T-helper 2 cell (primary cell): ENCODE results near the gene SPC25.
"Not testable (repeated sequence)": the region's sequence is repeated elsewhere in the genome, so short reads cannot be mapped to it uniquely, and the experiment has no call there.

ENCODE experiments used
- DNase-seq, 5 experiments: peaks; one replicate each; pipeline versions ENCODE4 v3.0.0 to v3.0.0-alpha.2; 2012 to 2022

The SPC25 gene

GRCh38 chr2:168901003-168901402 is 10.8 kb upstream of the SPC25 start, which contains the start of gene G6PC2:
Gene G6PC2, plus strand, starts transcription at chr2:168901291. Its CDS starts 41 bp downstream, at chr2:168901332.
- DNase-seq, result no peak

DNA sequence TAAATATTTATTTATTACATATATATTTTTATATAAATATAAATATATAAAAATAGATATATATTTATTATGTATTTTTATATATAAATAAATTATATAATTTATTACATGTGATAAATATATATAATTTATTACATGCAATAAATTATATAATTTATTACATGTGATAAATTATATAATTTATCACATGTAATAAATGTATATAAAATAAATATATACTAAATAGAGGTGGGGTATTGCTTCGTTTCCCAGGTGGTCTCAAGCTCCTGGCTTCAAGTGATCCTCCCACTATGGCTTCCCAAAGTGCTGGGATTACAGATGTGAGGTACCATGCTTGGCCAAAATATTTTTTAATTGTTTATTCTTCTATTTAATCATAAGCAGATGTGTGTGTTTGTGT is 7.2 kb upstream of the SPC25 start:
- no peak for DNase-seq

GRCh38 chr2:168896783-168897182 is 6.6 kb upstream of the SPC25 start:
- no peak for DNase-seq

DNA sequence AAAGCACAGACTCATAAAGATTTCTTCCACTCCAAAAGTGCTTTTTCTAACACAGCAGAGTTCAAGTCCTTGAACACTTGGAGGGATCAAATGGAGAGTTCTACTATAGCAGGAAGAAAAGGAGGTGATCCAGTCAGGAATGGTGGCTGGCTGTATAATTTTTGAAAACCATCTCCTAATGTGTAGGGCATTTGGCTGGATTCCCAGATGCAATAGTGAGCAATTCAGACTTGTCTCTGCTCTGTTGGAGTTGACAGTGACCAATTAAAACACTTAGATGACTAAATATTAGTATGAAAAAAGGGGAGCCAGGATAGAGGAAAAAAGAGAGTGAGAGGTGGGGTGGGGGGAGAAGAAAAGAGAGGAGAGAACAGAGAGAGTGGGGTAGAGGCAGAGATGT is 5.5 kb upstream of the SPC25 start:
- DNase-seq, result no peak

DNA sequence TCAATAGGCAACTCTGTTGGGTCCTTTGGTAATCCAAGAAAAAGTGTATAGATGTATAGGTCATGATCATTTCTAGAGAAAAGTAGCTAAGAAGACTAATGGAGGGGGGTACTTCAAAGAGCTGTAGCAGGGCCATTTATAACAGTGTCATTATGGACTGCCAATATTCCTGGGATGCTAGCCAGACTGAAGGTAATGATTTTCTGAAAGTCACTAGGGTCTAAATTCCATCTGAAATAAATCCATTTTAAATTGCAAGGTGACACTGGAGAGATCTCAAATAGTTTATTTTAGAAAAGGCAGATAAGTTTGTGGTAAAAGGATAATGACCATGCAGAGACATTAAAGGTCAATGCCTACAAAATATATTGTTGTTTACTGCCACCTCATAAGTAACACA is 4.5 kb upstream of the SPC25 start:
- no peak for DNase-seq

DNA sequence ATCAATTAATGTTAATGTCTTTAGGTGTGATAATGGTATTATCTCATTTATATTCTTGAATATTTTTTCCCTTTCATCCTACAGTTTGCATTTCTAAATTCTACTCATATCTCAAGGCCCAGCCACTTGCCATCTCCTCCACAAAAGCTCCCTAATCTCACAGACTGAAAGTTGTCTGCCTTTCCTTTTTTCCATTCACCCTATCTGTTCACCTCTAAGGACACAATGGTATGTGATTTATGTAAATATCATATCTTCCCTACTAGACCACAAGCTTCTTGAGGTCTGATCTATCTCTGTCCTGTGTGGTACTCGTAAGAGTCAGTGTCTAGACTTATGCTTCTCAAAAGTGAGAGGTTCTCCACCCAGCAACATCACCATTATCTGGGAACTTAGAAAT is 3.9 kb upstream of the SPC25 start:
- no peak for DNase-seq

DNA sequence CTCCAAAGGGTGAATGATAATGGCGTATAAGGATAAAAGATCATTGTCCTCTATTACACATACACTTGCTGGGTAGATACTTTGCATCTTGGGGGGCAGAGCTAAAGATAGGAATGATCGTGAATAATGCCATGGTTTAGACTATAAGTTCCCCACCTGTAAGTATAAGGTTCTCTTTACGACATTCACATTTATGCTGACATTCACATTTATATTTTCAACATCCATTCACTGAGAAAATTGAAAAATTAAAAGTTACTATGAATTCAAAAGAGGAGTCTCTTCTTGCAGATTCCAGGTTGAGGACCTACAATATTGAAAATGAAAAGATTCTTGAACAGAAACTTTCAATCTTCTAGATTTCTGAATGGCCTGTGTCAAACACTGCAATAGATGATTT is 2.1 kb upstream of the SPC25 start:
- no peak for DNase-seq

GRCh38 chr2:168889635-168890005 is 610 bp downstream of the SPC25 start:
- peak in 1 of 5 experiments; percentile 19 for DNase-seq

DNA sequence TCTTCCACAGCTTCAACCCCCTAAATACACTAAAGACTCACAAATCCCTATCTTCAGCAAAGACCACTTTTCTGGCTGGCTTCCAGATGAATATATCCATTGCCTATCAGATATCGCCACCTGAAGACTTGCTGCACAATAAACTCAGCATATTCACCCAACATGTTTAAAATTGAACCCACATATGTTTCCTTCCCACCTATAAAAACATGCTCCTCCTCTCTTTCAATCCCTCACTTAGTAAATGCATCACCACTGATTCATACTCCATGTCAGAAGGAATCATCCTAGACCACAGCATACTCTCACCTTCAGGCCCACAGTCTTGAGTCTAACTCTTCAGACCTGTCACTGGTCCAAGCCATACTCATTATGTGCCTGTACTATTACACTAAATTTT is 5.3 kb downstream of the SPC25 start:
- no peak for DNase-seq

- not testable (repeated sequence) for DNase-seq
Observed at GRCh38 chr2:168882163-168882562, 8.1 kb downstream of the SPC25 start.

- DNase-seq, result no peak
Observed at GRCh38 chr2:168874368-168875054, 15.7 kb downstream of the SPC25 start.

DNA sequence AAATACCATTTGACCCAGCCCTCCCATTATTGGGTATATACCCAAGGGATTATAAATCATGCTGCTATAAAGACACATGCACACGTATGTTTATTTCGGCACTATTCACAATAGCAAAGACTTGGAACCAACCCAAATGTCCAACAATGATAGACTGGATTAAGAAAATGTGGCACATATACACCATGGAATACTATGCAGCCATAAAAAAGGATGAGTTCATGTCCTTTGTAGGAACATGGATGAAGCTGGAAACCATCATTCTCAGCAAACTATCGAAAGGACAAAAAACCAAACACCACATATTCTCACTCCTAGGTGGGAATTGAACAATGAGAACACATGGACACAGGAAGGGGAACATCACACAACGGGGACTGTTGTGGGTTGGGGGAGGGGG is 19.4 kb downstream of the SPC25 start:
- not testable (repeated sequence) for DNase-seq

GRCh38 chr2:168870369-168870768 is 19.9 kb downstream of the SPC25 start:
- not testable (repeated sequence) for DNase-seq

GRCh38 chr2:168867164-168867563 is 23.1 kb downstream of the SPC25 start:
- DNase-seq, result not testable (repeated sequence)

- no peak for DNase-seq
Observed at GRCh38 chr2:168858146-168858545, 32.1 kb downstream of the SPC25 start.

DNA sequence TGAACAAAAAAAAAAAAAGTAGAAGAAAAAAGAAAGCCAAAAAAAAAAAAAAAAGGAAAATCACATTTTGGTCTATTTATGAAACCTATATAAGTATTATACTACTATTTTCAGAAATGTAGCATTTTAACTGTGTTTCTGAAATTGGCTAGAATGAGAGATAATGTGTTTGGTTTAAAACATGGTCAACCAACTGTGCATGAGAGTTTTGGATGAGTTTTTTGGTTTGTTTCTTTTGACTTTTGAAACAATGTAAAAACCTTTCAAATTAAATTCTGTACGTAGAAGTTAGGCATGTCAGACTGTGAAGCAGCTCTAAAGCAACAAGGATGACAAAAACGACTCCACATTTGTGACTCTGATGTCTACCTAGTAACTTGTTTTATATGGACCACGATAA is 34.6 kb downstream of the SPC25 start:
- no peak for DNase-seq

GRCh38 chr2:168854651-168855050 is 35.6 kb downstream of the SPC25 start:
- DNase-seq, result no peak

DNA sequence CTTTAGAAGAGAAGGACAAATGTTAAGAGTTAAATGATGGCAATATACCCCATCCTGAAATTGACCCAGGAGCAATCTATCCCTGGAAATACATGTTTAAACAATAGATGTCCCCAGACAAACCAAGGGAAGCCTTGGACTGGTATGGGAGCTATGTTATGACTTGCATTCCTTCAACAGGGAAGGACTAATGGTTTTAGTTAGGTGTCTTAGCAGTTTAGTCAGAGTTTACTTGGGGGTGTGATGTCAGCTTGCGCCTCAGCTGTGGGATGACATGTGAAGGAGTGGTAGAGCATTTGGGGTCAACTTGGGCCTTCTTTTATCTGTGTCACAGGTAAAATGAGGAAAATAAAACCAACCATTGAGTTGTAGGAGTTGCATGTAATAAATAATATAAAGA is 36.8 kb downstream of the SPC25 start:
- no peak for DNase-seq

- DNase-seq, result no peak
Observed at GRCh38 chr2:168852481-168852880, 37.7 kb downstream of the SPC25 start.

- no peak for DNase-seq
Observed at GRCh38 chr2:168851674-168852320, 38.4 kb downstream of the SPC25 start.

DNA sequence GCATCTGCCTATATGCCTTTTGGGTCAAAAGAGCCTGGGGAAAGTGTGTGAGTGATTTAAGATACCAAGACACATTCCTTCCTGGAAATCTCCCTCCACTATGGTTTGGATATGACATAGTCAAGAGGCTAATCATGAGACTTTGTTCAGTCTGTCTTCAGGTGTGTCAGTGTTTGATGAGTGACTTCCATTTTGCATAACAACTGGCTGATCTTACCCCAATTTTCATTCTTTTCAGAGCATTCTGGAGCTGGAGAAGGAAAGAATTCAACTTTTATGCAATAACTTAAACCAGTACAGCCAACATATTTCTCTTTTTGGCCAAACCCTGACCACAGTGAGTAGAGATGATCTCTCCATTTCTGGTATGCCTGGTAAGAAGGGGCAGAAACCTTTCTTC is 39.4 kb downstream of the SPC25 start:
- DNase-seq, result no peak

DNA sequence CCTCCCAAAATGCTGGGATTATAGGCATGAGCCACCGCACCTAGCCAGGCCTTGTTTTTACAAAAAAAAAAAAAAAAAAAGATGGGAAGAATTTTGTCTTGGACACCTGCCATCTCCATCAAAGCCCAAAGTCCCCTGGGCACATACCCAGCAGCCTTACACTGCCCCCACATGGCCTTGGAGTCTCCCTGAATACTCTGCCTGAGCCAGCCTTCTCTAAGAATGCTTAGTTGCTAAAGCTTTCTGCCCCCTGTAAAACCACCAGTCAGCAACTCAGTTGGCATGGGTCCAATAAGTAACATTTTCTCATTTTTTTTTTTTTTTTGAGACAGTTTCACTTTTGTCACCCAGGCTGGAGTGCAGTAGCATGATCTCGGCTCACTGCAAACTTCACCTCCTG is 40.6 kb downstream of the SPC25 start:
- DNase-seq, result peak in 1 of 5 experiments; percentile 47

DNA sequence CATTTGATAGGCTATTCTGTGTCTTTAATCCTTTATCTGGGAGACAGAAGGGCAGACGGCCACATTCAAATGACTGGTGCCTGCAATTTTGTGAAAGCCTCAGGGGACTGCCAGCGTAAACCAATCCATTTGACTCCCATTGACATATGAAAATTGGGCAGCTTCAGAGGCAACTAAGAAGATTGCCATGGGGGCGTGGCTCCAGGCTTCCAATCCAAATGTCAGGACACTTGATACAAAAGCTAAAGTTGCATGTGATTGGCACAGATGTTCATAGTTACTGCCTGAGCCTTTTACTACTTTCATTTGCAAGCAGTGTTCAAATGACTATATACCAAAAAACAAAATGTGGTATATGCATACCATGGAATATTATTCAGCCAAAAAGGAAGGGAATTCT is 42.0 kb downstream of the SPC25 start:
- no peak for DNase-seq

DNA sequence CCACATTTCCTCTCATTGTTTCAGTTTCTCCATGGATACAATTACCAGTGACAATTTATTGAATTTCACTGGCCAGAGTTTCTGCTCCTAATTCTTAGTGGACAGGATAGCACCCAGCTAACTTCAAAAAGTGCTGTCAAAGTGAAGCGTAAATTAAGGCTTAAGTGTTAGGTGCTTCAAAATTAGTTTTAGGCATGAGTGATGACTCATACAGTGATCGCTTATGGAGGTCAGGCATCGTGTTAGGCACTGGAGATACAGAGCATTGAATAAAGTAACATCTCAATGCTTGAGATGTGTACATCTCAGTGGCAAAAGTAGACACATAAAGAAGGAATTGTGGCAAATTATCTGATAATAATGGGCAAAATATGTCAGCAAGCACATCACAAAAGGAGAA is 47.0 kb downstream of the SPC25 start:
- DNase-seq, result no peak

- no peak for DNase-seq
Observed at GRCh38 chr2:168841445-168841844, 48.8 kb downstream of the SPC25 start.
